IMR-90 (cell line): ENCODE results near the gene PTPRK. TPM values are rescaled to one million over a fixed set of nuclear protein-coding genes. Genes with fewer than 3 reads are reported as not detected.

ENCODE experiments used
- ATAC-seq: fragments of 200-7000 bp; cut with Tn5 transposase; 2 replicates; pipeline ENCODE4 v1.9.1; 2020; ENCODE audit warnings: low read depth, mild to moderate bottlenecking, moderate library complexity
- BruUV-seq: library from RNA; stranded (reverse); fragments of 400-500 nt; replicated peaks from 2 replicates; lab custom pipeline; 2021; lab: Mats Ljungman, UMichigan
- CTCF ChIA-PET: fragments of 300-600 bp; formaldehyde crosslinking; extraction: SDS; loops from one replicate; lab custom pipeline; 2021; ENCODE audit warnings: antibody characterized with exemption; lab: Yijun Ruan, JAX
- POLR2A ChIA-PET: fragments of 300-600 bp; sonication (Branson Sonifier 250); formaldehyde crosslinking; loops from one replicate; lab custom pipeline; 2022; ENCODE audit warnings: antibody characterized with exemption; ENCODE audit not compliant: unreplicated experiment; lab: Charles Lee
- DNase-seq: peaks from one replicate; pipeline ENCODE4 v3.0.0; 2013
- H2AFZ ChIP-seq: replicated peaks from 2 replicates; pipeline ENCODE3; 2013; ENCODE audit warnings: low read length, mild to moderate bottlenecking; ENCODE audit not compliant: poor library complexity
- H2AK5ac ChIP-seq: 2 replicates; pipeline ENCODE4 v1.6.1; 2013; ENCODE audit warnings: low read depth, low read length, inconsistent platforms
- H2AK9ac ChIP-seq: replicated peaks from 2 replicates; pipeline ENCODE3; 2013; ENCODE audit warnings: mild to moderate bottlenecking, low read depth, low read length, moderate library complexity; ENCODE audit not compliant: poor library complexity
- H2BK120ac ChIP-seq: 2 replicates; pipeline ENCODE4 v1.6.1; 2013; ENCODE audit warnings: low read depth, low read length, inconsistent platforms
- H2BK15ac ChIP-seq: 3 replicates; pipeline ENCODE4 v1.6.1; 2013; ENCODE audit warnings: low read depth, low read length, inconsistent platforms
- H2BK20ac ChIP-seq: 2 replicates; pipeline ENCODE4 v1.6.1; 2013; ENCODE audit warnings: low read depth, mild to moderate bottlenecking, inconsistent platforms, low read length, moderate library complexity
- H2BK5ac ChIP-seq: 2 replicates; pipeline ENCODE4 v1.6.1; 2013; ENCODE audit warnings: mild to moderate bottlenecking, low read depth, low read length, inconsistent platforms; ENCODE audit not compliant: poor library complexity, severe bottlenecking
- H3K14ac ChIP-seq: replicated peaks from 2 replicates; pipeline ENCODE4 v1.6.1; 2013; ENCODE audit warnings: low read depth, low read length, inconsistent platforms
- H3K18ac ChIP-seq: 2 replicates; pipeline ENCODE4 v1.6.1; 2013; ENCODE audit warnings: low read depth, low read length, control low read depth
- H3K23ac ChIP-seq: 2 replicates; pipeline ENCODE4 v1.6.1; 2013; ENCODE audit warnings: low read depth, low read length, inconsistent platforms
- H3K27ac ChIP-seq: 2 replicates; pipeline ENCODE4 v1.5.1; 2013; ENCODE audit warnings: mild to moderate bottlenecking, control low read depth, low read length; ENCODE audit not compliant: insufficient read depth
- H3K27me3 ChIP-seq: 2 replicates; pipeline ENCODE4 v1.6.1; 2013; ENCODE audit warnings: low read length; ENCODE audit not compliant: control insufficient read depth, insufficient read depth
- H3K36me3 ChIP-seq: 2 replicates; pipeline ENCODE4 v1.6.1; 2013; ENCODE audit warnings: low read length, mixed read lengths; ENCODE audit not compliant: control insufficient read depth, insufficient read depth
- H3K4ac ChIP-seq: 2 replicates; pipeline ENCODE4 v1.6.1; 2013; ENCODE audit warnings: low read depth, low read length, inconsistent platforms
- H3K4me1 ChIP-seq: 2 replicates; pipeline ENCODE4 v1.6.1; 2013; ENCODE audit warnings: low read length, mixed read lengths; ENCODE audit not compliant: control insufficient read depth, insufficient read depth
- H3K4me2 ChIP-seq: 2 replicates; pipeline ENCODE4 v1.6.1; 2013; ENCODE audit warnings: low read depth, mild to moderate bottlenecking, control low read depth, low read length, moderate library complexity
- H3K4me3 ChIP-seq: 2 replicates; pipeline ENCODE4 v1.5.1; 2013; ENCODE audit warnings: low read depth, mild to moderate bottlenecking, control low read depth, low read length, moderate library complexity; ENCODE audit not compliant: insufficient read depth
- H3K56ac ChIP-seq: 2 replicates; pipeline ENCODE4 v1.6.1; 2013; ENCODE audit warnings: low read length, inconsistent platforms; ENCODE audit not compliant: insufficient read depth; ENCODE audit errors: extremely low read depth
- H3K79me1 ChIP-seq, 2 experiments: 2 replicates each; pipeline ENCODE4 v1.6.1; 2013; ENCODE audit warnings: low read length in 2 of 2, inconsistent platforms in 1 of 2, low read depth in 1 of 2
- H3K9ac ChIP-seq: 2 replicates; pipeline ENCODE4 v1.6.1; 2013; ENCODE audit warnings: low read depth, low read length, control low read depth
- H3K9me1 ChIP-seq: 2 replicates; pipeline ENCODE4 v1.6.1; 2013; ENCODE audit warnings: low read length, inconsistent platforms; ENCODE audit not compliant: insufficient read depth
- H3K9me3 ChIP-seq: 2 replicates; pipeline ENCODE4 v1.6.1; 2013; ENCODE audit warnings: low read length; ENCODE audit not compliant: control insufficient read depth, insufficient read depth
- H4K20me1 ChIP-seq: 2 replicates; pipeline ENCODE4 v1.6.1; 2013; ENCODE audit warnings: low read length, inconsistent platforms; ENCODE audit not compliant: insufficient read depth
- H4K5ac ChIP-seq: 2 replicates; pipeline ENCODE4 v1.6.1; 2013; ENCODE audit warnings: mild to moderate bottlenecking, low read depth, low read length, control low read depth
- H4K8ac ChIP-seq, 2 experiments: 2 replicates each; pipeline ENCODE4 v1.6.1; 2013; ENCODE audit warnings: low read depth in 2 of 2, low read length in 2 of 2, control low read depth in 1 of 2, inconsistent platforms in 1 of 2
- H4K91ac ChIP-seq: 2 replicates; pipeline ENCODE4 v1.6.1; 2013; ENCODE audit warnings: low read depth, low read length, inconsistent platforms; ENCODE audit not compliant: insufficient read depth
- CEBPB ChIP-seq: IDR thresholded peaks from 2 replicates; pipeline ENCODE4 v1.6.1; 2012; ENCODE audit warnings: low read depth, low read length, improper control_type of control experiment
- MAFK ChIP-seq: IDR thresholded peaks from 2 replicates; pipeline ENCODE4 v1.6.1; 2012; ENCODE audit warnings: low read depth, low read length, improper control_type of control experiment
- MXI1 ChIP-seq: IDR thresholded peaks from 2 replicates; pipeline ENCODE4 v1.6.1; 2012; ENCODE audit warnings: low read depth, mild to moderate bottlenecking, low read length, moderate library complexity, borderline replicate concordance
- POLR2A ChIP-seq: IDR thresholded peaks from 2 replicates; pipeline ENCODE4 v1.6.1; 2012; ENCODE audit warnings: mild to moderate bottlenecking, low read depth, low read length
- RCOR1 ChIP-seq: IDR thresholded peaks from 2 replicates; pipeline ENCODE4 v1.6.1; 2012; ENCODE audit warnings: mild to moderate bottlenecking, low read length, improper control_type of control experiment; ENCODE audit not compliant: insufficient replicate concordance
- dilution Hi-C: fragments of 300-500 bp; cut with HindIII; formaldehyde crosslinking; loops from one replicate; pipeline ENCODE4 v1.14.3; 2018; ENCODE audit warnings: low sequenced_read_pairs; ENCODE audit not compliant: unreplicated experiment
- in situ Hi-C: fragments of 300-500 bp; cut with MboI; formaldehyde crosslinking; loops from 3 replicates; pipeline ENCODE4 v1.14.3; 2019; ENCODE audit warnings: low sequenced_read_pairs, inconsistent platforms, mixed read lengths
- intact Hi-C: fragments of 100-400 bp; cut with micrococcal nuclease; formaldehyde crosslinking; loops from 2 replicates; pipeline ENCODE4 v1.10.0; 2022
- polyA plus RNA-seq, 3 experiments: library from polyadenylated mRNA; depleted of rRNA; stranded (reverse); fragments of >200 nt; gene quantifications; 2 replicates each; pipeline ENCODE4 v1.2.3, GENCODE V29; 2012; ENCODE audit warnings: low replicate concordance in 1 of 3
- total RNA-seq: library from RNA; depleted of rRNA; stranded (reverse); fragments of >200 nt; gene quantifications from 2 replicates; pipeline ENCODE4 v1.2.3, GENCODE V29; 2012

Gene PTPRK
- total and polyA plus RNA-seq, 2 of the 4 experiments (the other 2 are of a cell fraction), result 18.0 to 80.8 TPM

GRCh38 chr6:128057946-128058345 is 462.5 kb downstream of the PTPRK start:
- DNase-seq (peak; percentile 61), ATAC-seq (peak; percentile 80)
- Histone ChIP-seq H3K23ac (no peak overlapping the region), H2AFZ (no peak overlapping the region), H3K4me3 (no peak overlapping the region), H3K36me3 (peaks cover 9% of the 10 kb centered on the region), H4K20me1 (no peaks in the 10 kb centered on the region), H3K4ac (no peak overlapping the region), H3K9me3 (no peaks in the 10 kb centered on the region), H3K14ac (no peak overlapping the region), H2BK20ac (no peak overlapping the region), H2BK15ac (no peak overlapping the region), H2AK5ac (no peak overlapping the region), H2AK9ac (no peak overlapping the region), H3K9ac (no peak overlapping the region), H3K27ac (no peak overlapping the region), H2BK120ac (no peak overlapping the region), H3K4me2 (peak overlapping the region; percentile 50; the same call in 1 of the 2 replicates), H2BK5ac (no peak overlapping the region), H3K9me1 (peaks cover 3% of the 10 kb centered on the region; the same call in 1 of the 2 replicates), H3K4me1 (no peaks in the 10 kb centered on the region), H4K91ac (no peak overlapping the region), H4K8ac (no peak overlapping the region), H4K5ac (no peak overlapping the region), H3K79me1 (no peaks in the 10 kb centered on the region; a peak in 1 of 4 replicates), H3K56ac (no peak overlapping the region), H3K18ac (no peak overlapping the region), H3K27me3 (no peaks in the 10 kb centered on the region)
- in situ Hi-C loops (no loop called here), intact Hi-C loops (no loop called here), dilution Hi-C loops (no loop called here)
- CTCF ChIA-PET, result interaction anchor here (0.5 kb wide), 1 partner anchor 37 kb away, joined by 3 read pairs; no protein-coding TSS in a partner anchor
- POLR2A ChIA-PET, result no interaction called here
- TF ChIP-seq MAFK, result no peak
- peak; percentile 25; the same call in 1 of the 2 replicates for TF ChIP-seq CEBPB
- TF ChIP-seq RCOR1, result no peak
- no peak for TF ChIP-seq MXI1
- no peak for TF ChIP-seq POLR2A
- BruUV-seq, result no TSS peak
